ENCODE measurements around the gene CBLB. TPM values are rescaled to one million over a fixed set of nuclear protein-coding genes. Genes with fewer than 3 reads are reported as not detected.

Gene CBLB
- total RNA-seq, 1 donor from 2014 or later, result 33.6 TPM

GRCh38 chr3:105869861-105870755 is 1.3 kb upstream of the CBLB start:
- DNase-seq (ENCODE audit: low spot score), result no peak

- no peak for DNase-seq (ENCODE audit: low spot score)
Measured at GRCh38 chr3:105869531-105869833, 670 bp upstream of the CBLB start.

- DNase-seq (ENCODE audit: low spot score), result peak; percentile 37
Measured at GRCh38 chr3:105868431-105868741, 426 bp downstream of the CBLB start.

GRCh38 chr3:105867712-105868430 is 941 bp downstream of the CBLB start:
- DNase-seq (ENCODE audit: low spot score), result no peak

GRCh38 chr3:105866656-105867653 is 1.9 kb downstream of the CBLB start:
- DNase-seq (ENCODE audit: low spot score), result no peak

GRCh38 chr3:105865867-105866350 is 2.9 kb downstream of the CBLB start:
- no peak for DNase-seq (ENCODE audit: low spot score)

- no peak for DNase-seq (ENCODE audit: low spot score)
Measured at GRCh38 chr3:105865016-105865623, 3.7 kb downstream of the CBLB start.

- no peak for DNase-seq (ENCODE audit: low spot score)
Measured at GRCh38 chr3:105864212-105864611, 4.6 kb downstream of the CBLB start.

- DNase-seq (ENCODE audit: low spot score), result no peak
Measured at GRCh38 chr3:105863608-105864007, 5.2 kb downstream of the CBLB start.

- no peak for DNase-seq (ENCODE audit: low spot score)
Measured at GRCh38 chr3:105862217-105862616, 6.6 kb downstream of the CBLB start.

- DNase-seq (ENCODE audit: low spot score), result no peak
Measured at GRCh38 chr3:105860641-105861040, 8.2 kb downstream of the CBLB start.

GRCh38 chr3:105858017-105858416 is 10.8 kb downstream of the CBLB start:
- DNase-seq (ENCODE audit: low spot score), result no peak

GRCh38 chr3:105857601-105858000 is 11.2 kb downstream of the CBLB start:
- no peak for DNase-seq (ENCODE audit: low spot score)

- DNase-seq (ENCODE audit: low spot score), result no peak
Measured at GRCh38 chr3:105856605-105857004, 12.2 kb downstream of the CBLB start.

- no peak for DNase-seq (ENCODE audit: low spot score)
Measured at GRCh38 chr3:105853801-105854432, 14.9 kb downstream of the CBLB start.

GRCh38 chr3:105851582-105851981 is 17.2 kb downstream of the CBLB start:
- no peak for DNase-seq (ENCODE audit: low spot score)

GRCh38 chr3:105851176-105851575 is 17.6 kb downstream of the CBLB start:
- DNase-seq (ENCODE audit: low spot score), result no peak

- no peak for DNase-seq (ENCODE audit: low spot score)
Measured at GRCh38 chr3:105850593-105850992, 18.2 kb downstream of the CBLB start.

- DNase-seq (ENCODE audit: low spot score), result no peak
Measured at GRCh38 chr3:105848821-105849220, 20.0 kb downstream of the CBLB start.

- no peak for DNase-seq (ENCODE audit: low spot score)
Measured at GRCh38 chr3:105847865-105848264, 20.9 kb downstream of the CBLB start.

GRCh38 chr3:105847452-105847851 is 21.4 kb downstream of the CBLB start:
- DNase-seq (ENCODE audit: low spot score), result no peak
